Fibroblast of skin of left biceps (primary cell): ENCODE results near the gene LIF.

Experiments used
- DNase-seq, 2 experiments: peaks; one replicate each; pipeline ENCODE4 v3.0.0-alpha.2; 2013; ENCODE audit warnings: low read depth in 2 of 2

Gene LIF

GRCh38 chr22:30284172-30284571, 37.6 kb upstream of the LIF start:
- no peak for DNase-seq

DNA sequence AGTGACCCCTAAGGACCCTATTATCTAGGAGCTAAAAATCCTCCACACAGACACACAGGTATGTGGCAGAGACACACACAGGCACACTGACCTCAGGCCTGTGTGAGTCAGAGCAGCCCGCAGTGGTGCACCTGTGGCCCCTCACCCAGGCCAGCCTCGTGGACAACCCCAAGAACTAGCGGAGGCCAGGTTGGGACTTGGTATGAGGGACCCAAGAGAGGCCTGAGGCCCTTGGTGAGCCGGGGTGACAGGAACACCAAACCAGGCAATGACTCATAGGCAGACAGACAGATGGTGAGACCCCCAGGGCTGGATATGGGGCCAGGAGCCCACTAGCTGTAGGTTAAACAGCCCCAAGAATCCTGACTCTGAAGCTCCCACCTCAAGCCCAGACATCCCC, 36.8 kb upstream of the LIF start:
- no peak for DNase-seq

GRCh38 chr22:30282616-30283046, 36.1 kb upstream of the LIF start:
- DNase-seq = no peak

DNA sequence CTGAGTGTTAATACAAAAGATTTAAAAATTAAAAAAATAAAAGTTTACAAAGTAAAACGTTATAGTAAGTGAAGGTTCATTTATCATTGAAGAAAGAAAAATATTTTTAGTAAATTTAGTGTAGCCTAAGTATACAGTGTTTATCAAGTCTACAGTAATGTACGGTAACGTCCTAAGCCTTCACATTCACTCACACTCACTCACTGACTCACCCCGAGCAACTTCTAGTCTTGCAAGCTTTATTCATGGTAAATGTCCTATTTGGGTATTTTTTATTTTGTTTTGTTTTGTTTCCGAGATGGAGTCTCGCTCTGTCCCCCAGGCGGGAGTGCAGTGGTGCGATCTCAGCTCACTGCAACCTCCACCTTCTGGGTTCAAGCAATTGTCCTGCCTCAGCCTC, 33.9 kb upstream of the LIF start:
- DNase-seq = no peak

GRCh38 chr22:30279932-30280331, 33.4 kb upstream of the LIF start:
- DNase-seq = no peak

DNA sequence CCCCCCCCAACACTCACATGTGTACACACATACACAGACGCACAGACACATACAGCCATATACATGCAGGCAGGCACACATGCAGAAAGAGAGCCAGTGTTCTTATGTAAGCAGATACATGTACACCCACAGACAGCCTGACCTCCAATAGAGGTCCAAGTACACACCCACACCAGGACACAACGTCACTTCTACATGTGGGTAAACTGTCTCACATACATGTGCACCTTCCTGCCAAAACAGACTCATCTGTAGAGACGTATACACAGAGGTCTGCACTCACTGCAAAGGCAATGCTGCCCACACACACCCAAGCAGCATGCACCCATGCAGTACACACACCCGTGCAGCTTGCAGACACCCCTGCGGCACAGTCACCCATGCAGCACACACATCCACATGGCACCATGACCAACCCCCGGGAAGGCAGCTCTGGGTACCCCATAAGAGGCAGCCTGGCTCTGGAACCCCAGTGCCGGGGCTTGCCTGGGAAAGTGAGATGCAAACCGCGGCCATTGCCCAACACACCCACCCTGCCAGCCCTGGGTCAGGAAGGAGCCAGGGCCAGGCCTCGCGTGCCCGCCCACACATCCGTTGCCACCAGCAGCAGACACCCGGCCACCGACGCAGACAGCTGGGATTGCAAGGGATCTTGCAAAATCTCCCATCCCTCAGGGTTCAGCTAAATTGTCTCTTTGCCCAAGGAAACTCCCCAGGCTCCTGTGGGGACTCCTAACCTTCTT, 32.7 kb upstream of the LIF start:
- no peak for DNase-seq

GRCh38 chr22:30277547-30278344, 31.2 kb upstream of the LIF start:
- DNase-seq = no peak

DNA sequence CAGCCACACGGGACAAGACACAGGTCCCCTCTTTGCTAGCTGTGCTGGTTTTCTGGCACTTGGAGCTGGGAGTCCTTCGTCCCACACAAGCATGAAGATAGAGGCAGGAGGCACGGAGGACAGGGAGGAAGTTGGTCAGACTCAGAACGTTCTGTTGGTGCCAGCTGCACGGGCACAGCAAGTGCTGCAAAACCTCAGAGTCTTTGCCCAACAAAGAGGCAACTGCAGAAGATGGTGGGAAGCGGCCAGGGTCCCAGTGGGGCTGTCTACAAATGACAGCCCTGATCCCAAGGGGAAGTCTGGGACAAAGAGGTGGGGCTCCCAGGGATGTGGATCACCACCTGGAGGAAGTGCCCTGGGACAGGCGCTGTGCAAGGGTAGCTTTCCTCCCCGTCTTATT, 29.5 kb upstream of the LIF start:
- no peak for DNase-seq

DNA sequence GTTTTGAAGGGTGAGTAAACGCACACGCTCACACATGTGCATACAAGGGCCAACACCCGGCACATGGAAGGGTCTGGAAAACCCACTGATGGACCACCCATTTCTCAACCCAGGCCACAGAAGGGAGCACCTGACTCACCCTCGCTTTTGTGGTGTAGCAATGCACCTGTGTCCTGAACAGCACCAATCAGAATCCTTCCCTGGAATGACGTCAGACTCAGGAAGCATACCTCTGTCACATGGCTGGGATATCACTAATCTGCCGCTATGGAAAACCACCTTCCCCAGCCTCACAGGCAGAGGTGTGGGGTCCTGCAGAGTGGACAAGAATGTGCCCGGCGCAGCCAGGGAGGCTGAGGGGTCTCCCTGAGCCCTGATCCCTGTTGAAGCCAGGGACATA, 29.1 kb upstream of the LIF start:
- DNase-seq = no peak

DNA sequence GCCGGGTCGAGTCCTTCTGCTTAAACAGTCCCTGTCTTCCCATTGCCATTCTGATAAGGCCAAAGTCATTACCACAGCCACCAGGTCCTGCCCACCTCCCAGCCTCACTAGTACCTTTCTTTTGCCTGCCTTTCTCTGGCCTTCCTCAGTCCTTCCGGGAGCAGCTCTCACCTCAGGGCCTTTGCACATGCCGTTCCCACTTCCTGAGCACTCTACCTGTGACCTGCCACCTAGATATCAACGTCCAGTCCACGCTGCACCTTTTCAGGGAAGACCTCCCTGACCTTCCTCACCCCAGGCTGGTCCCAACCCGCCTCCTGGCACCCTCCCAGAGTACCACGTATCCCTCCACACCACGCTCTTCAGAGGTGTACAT, 27.9 kb upstream of the LIF start:
- DNase-seq = no peak

- no peak for DNase-seq
Measured at GRCh38 chr22:30273711-30274436, 27.3 kb upstream of the LIF start.

GRCh38 chr22:30272781-30273601, 26.4 kb upstream of the LIF start:
- DNase-seq = no peak

DNA sequence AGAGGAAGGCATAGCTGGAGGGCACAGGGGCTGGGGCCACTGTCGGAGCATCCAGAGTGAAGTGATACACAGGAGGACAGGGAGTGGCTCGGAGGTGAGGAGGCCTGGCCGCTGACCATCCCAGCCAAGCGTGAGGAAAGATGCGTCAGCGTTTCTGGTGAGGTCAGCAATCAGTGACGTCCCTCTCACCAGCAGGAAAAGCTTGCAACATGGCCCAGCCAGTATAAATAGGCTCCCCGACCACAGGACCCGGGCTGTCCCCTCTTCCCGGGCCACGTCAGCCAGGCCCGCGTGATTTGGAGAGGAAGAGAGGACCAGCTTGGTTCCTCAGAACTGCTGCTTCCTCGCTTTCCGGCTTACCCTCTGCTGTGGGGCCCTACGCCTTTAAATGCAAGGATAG, 24.3 kb upstream of the LIF start:
- DNase-seq = no peak

GRCh38 chr22:30268331-30268730, 21.8 kb upstream of the LIF start:
- no peak for DNase-seq

GRCh38 chr22:30267382-30268302, 21.1 kb upstream of the LIF start:
- DNase-seq = no peak

- DNase-seq = no peak
Measured at GRCh38 chr22:30266445-30267381, 20.2 kb upstream of the LIF start, which contains the start of gene OSM. Gene OSM (minus strand): TSS chr22:30266851. CDS start chr22:30266799, 52 bp downstream.

GRCh38 chr22:30265823-30266444, 19.4 kb upstream of the LIF start:
- no peak for DNase-seq

GRCh38 chr22:30265131-30265720, 18.7 kb upstream of the LIF start:
- no peak for DNase-seq

DNA sequence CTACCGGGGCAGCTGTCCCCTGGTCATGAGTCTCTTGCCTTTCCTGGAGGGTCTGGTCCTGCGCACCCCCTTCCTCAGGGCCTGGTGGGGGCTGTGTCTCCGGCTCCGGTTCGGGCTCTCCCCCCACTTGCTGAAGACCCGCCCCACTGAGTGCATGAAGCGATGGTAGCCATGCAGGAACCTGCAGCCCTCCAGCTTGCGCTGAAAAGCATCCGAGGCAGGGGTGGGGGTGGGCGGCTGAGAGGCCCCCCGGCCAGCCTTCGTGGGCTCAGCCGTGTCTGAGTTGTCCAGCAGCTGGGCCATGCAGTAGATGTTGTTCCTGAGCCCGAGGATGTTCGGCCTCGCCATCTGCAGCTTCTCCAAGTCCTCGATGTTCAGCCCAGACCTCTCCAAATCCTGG, 17.3 kb upstream of the LIF start:
- DNase-seq = no peak
